IMR-90 (cell line): Measurements from ENCODE around the gene ZDHHC4. TPM values are rescaled to one million over a fixed set of nuclear protein-coding genes. Genes with fewer than 3 reads are reported as not detected.
"Not testable (repeated sequence)": the region's sequence is repeated elsewhere in the genome, so short reads cannot be mapped to it uniquely, and the experiment has no call there.

Source experiments
- ATAC-seq: fragments of 200-7000 bp; cut with Tn5 transposase; 2 replicates; pipeline ENCODE4 v1.9.1; 2020; ENCODE audit warnings: low read depth, mild to moderate bottlenecking, moderate library complexity
- BruUV-seq: library from RNA; stranded (reverse); fragments of 400-500 nt; replicated peaks from 2 replicates; lab custom pipeline; 2021; lab: Mats Ljungman, UMichigan
- CTCF ChIA-PET: fragments of 300-600 bp; formaldehyde crosslinking; extraction: SDS; loops from one replicate; lab custom pipeline; 2021; ENCODE audit warnings: antibody characterized with exemption; lab: Yijun Ruan, JAX
- POLR2A ChIA-PET: fragments of 300-600 bp; sonication (Branson Sonifier 250); formaldehyde crosslinking; loops from one replicate; lab custom pipeline; 2022; ENCODE audit warnings: antibody characterized with exemption; ENCODE audit not compliant: unreplicated experiment; lab: Charles Lee
- DNase-seq: peaks from one replicate; pipeline ENCODE4 v3.0.0; 2013
- H2AFZ ChIP-seq: replicated peaks from 2 replicates; pipeline ENCODE3; 2013; ENCODE audit warnings: low read length, mild to moderate bottlenecking; ENCODE audit not compliant: poor library complexity
- H2AK5ac ChIP-seq: 2 replicates; pipeline ENCODE4 v1.6.1; 2013; ENCODE audit warnings: low read depth, low read length, inconsistent platforms
- H2AK9ac ChIP-seq: replicated peaks from 2 replicates; pipeline ENCODE3; 2013; ENCODE audit warnings: mild to moderate bottlenecking, low read depth, low read length, moderate library complexity; ENCODE audit not compliant: poor library complexity
- H2BK120ac ChIP-seq: 2 replicates; pipeline ENCODE4 v1.6.1; 2013; ENCODE audit warnings: low read depth, low read length, inconsistent platforms
- H2BK15ac ChIP-seq: 3 replicates; pipeline ENCODE4 v1.6.1; 2013; ENCODE audit warnings: low read depth, low read length, inconsistent platforms
- H2BK20ac ChIP-seq: 2 replicates; pipeline ENCODE4 v1.6.1; 2013; ENCODE audit warnings: low read depth, mild to moderate bottlenecking, inconsistent platforms, low read length, moderate library complexity
- H2BK5ac ChIP-seq: 2 replicates; pipeline ENCODE4 v1.6.1; 2013; ENCODE audit warnings: mild to moderate bottlenecking, low read depth, low read length, inconsistent platforms; ENCODE audit not compliant: poor library complexity, severe bottlenecking
- H3K14ac ChIP-seq: replicated peaks from 2 replicates; pipeline ENCODE4 v1.6.1; 2013; ENCODE audit warnings: low read depth, low read length, inconsistent platforms
- H3K18ac ChIP-seq: 2 replicates; pipeline ENCODE4 v1.6.1; 2013; ENCODE audit warnings: low read depth, low read length, control low read depth
- H3K23ac ChIP-seq: 2 replicates; pipeline ENCODE4 v1.6.1; 2013; ENCODE audit warnings: low read depth, low read length, inconsistent platforms
- H3K27ac ChIP-seq: 2 replicates; pipeline ENCODE4 v1.5.1; 2013; ENCODE audit warnings: mild to moderate bottlenecking, control low read depth, low read length; ENCODE audit not compliant: insufficient read depth
- H3K27me3 ChIP-seq: 2 replicates; pipeline ENCODE4 v1.6.1; 2013; ENCODE audit warnings: low read length; ENCODE audit not compliant: control insufficient read depth, insufficient read depth
- H3K36me3 ChIP-seq: 2 replicates; pipeline ENCODE4 v1.6.1; 2013; ENCODE audit warnings: low read length, mixed read lengths; ENCODE audit not compliant: control insufficient read depth, insufficient read depth
- H3K4ac ChIP-seq: 2 replicates; pipeline ENCODE4 v1.6.1; 2013; ENCODE audit warnings: low read depth, low read length, inconsistent platforms
- H3K4me1 ChIP-seq: 2 replicates; pipeline ENCODE4 v1.6.1; 2013; ENCODE audit warnings: low read length, mixed read lengths; ENCODE audit not compliant: control insufficient read depth, insufficient read depth
- H3K4me2 ChIP-seq: 2 replicates; pipeline ENCODE4 v1.6.1; 2013; ENCODE audit warnings: low read depth, mild to moderate bottlenecking, control low read depth, low read length, moderate library complexity
- H3K4me3 ChIP-seq: 2 replicates; pipeline ENCODE4 v1.5.1; 2013; ENCODE audit warnings: low read depth, mild to moderate bottlenecking, control low read depth, low read length, moderate library complexity; ENCODE audit not compliant: insufficient read depth
- H3K56ac ChIP-seq: 2 replicates; pipeline ENCODE4 v1.6.1; 2013; ENCODE audit warnings: low read length, inconsistent platforms; ENCODE audit not compliant: insufficient read depth; ENCODE audit errors: extremely low read depth
- H3K79me1 ChIP-seq, 2 experiments: 2 replicates each; pipeline ENCODE4 v1.6.1; 2013; ENCODE audit warnings: low read length in 2 of 2, inconsistent platforms in 1 of 2, low read depth in 1 of 2
- H3K9ac ChIP-seq: 2 replicates; pipeline ENCODE4 v1.6.1; 2013; ENCODE audit warnings: low read depth, low read length, control low read depth
- H3K9me1 ChIP-seq: 2 replicates; pipeline ENCODE4 v1.6.1; 2013; ENCODE audit warnings: low read length, inconsistent platforms; ENCODE audit not compliant: insufficient read depth
- H3K9me3 ChIP-seq: 2 replicates; pipeline ENCODE4 v1.6.1; 2013; ENCODE audit warnings: low read length; ENCODE audit not compliant: control insufficient read depth, insufficient read depth
- H4K20me1 ChIP-seq: 2 replicates; pipeline ENCODE4 v1.6.1; 2013; ENCODE audit warnings: low read length, inconsistent platforms; ENCODE audit not compliant: insufficient read depth
- H4K5ac ChIP-seq: 2 replicates; pipeline ENCODE4 v1.6.1; 2013; ENCODE audit warnings: mild to moderate bottlenecking, low read depth, low read length, control low read depth
- H4K8ac ChIP-seq, 2 experiments: 2 replicates each; pipeline ENCODE4 v1.6.1; 2013; ENCODE audit warnings: low read depth in 2 of 2, low read length in 2 of 2, control low read depth in 1 of 2, inconsistent platforms in 1 of 2
- H4K91ac ChIP-seq: 2 replicates; pipeline ENCODE4 v1.6.1; 2013; ENCODE audit warnings: low read depth, low read length, inconsistent platforms; ENCODE audit not compliant: insufficient read depth
- WGBS, 2 experiments: methylation state at CpG; one replicate each; pipeline versions ENCODE4 v1.1.5 to v1.1.7; 2013; ENCODE audit warnings: missing lambda C conversion rate in 2 of 2; ENCODE audit not compliant: insufficient read length in 1 of 2; ENCODE audit errors: extremely low coverage in 2 of 2; 5-methylcytosine and 5-hydroxymethylcytosine counted together
- dilution Hi-C: fragments of 300-500 bp; cut with HindIII; formaldehyde crosslinking; loops from one replicate; pipeline ENCODE4 v1.14.3; 2018; ENCODE audit warnings: low sequenced_read_pairs; ENCODE audit not compliant: unreplicated experiment
- in situ Hi-C: fragments of 300-500 bp; cut with MboI; formaldehyde crosslinking; loops from 3 replicates; pipeline ENCODE4 v1.14.3; 2019; ENCODE audit warnings: low sequenced_read_pairs, inconsistent platforms, mixed read lengths
- intact Hi-C: fragments of 100-400 bp; cut with micrococcal nuclease; formaldehyde crosslinking; loops from 2 replicates; pipeline ENCODE4 v1.10.0; 2022
- polyA plus RNA-seq, 3 experiments: library from polyadenylated mRNA; depleted of rRNA; stranded (reverse); fragments of >200 nt; gene quantifications; 2 replicates each; pipeline ENCODE4 v1.2.3, GENCODE V29; 2012; ENCODE audit warnings: low replicate concordance in 1 of 3
- total RNA-seq: library from RNA; depleted of rRNA; stranded (reverse); fragments of >200 nt; gene quantifications from 2 replicates; pipeline ENCODE4 v1.2.3, GENCODE V29; 2012

The ZDHHC4 gene
- total and polyA plus RNA-seq, 2 of the 4 experiments (the other 2 are of a cell fraction): 43.9 to 58.3 TPM

GRCh38 chr7:6576867-6577368 lies 336 bp upstream of the ZDHHC4 start:
- DNase-seq, H2BK120ac ChIP-seq, BruUV-seq, H3K9me3 ChIP-seq, ATAC-seq, in situ Hi-C loops, H3K56ac ChIP-seq, H3K27me3 ChIP-seq, H2BK15ac ChIP-seq, H2BK20ac ChIP-seq, H3K4me1 ChIP-seq, H3K14ac ChIP-seq, POLR2A ChIA-PET, intact Hi-C loops, dilution Hi-C loops, H3K9me1 ChIP-seq, H3K23ac ChIP-seq, H4K20me1 ChIP-seq: not testable (repeated sequence)
- H3K79me1 ChIP-seq: peaks cover 0 to 19% of the 10 kb centered on the region in 2 experiments; a peak in 3 of 4 replicates
- H4K8ac ChIP-seq: peak overlapping the region; percentile 94 to 100
- WGBS, 2 experiments: 0% methylated on average over 4 of the region's 14 CpGs; no CpG with 5 or more reads in 1 of the 2 experiments
- H3K18ac ChIP-seq: peak overlapping the region; percentile 50; the same call in 1 of the 2 replicates
- H3K27ac ChIP-seq: peak overlapping the region; percentile 59; the same call in 1 of the 2 replicates
- peak overlapping the region; percentile 99 for H4K5ac ChIP-seq
- peak overlapping the region; percentile 98 for H3K4me2 ChIP-seq
- H2AK5ac ChIP-seq: peak overlapping the region; percentile 98
- peak overlapping the region; percentile 20 for H2BK5ac ChIP-seq
- H3K4me3 ChIP-seq: peak overlapping the region; percentile 70
- peak overlapping the region; percentile 82 for H3K9ac ChIP-seq
- H4K91ac ChIP-seq: peak overlapping the region; percentile 70
- peak overlapping the region; percentile 67 for H2AK9ac ChIP-seq
- peaks cover 11% of the 10 kb centered on the region for H3K36me3 ChIP-seq
- CTCF ChIA-PET: interaction anchor here (1.9 kb wide), 1 partner anchor 13 kb away, joined by 10 read pairs; the partner anchor contains the start of gene INTS15
- H3K4ac ChIP-seq: peak overlapping the region; percentile 72; the same call in 1 of the 2 replicates
- H2AFZ ChIP-seq: peak overlapping the region; percentile 99
